Measurements from ENCODE around the gene TMEM120B.

- TF ChIP-seq, protein P1, sequence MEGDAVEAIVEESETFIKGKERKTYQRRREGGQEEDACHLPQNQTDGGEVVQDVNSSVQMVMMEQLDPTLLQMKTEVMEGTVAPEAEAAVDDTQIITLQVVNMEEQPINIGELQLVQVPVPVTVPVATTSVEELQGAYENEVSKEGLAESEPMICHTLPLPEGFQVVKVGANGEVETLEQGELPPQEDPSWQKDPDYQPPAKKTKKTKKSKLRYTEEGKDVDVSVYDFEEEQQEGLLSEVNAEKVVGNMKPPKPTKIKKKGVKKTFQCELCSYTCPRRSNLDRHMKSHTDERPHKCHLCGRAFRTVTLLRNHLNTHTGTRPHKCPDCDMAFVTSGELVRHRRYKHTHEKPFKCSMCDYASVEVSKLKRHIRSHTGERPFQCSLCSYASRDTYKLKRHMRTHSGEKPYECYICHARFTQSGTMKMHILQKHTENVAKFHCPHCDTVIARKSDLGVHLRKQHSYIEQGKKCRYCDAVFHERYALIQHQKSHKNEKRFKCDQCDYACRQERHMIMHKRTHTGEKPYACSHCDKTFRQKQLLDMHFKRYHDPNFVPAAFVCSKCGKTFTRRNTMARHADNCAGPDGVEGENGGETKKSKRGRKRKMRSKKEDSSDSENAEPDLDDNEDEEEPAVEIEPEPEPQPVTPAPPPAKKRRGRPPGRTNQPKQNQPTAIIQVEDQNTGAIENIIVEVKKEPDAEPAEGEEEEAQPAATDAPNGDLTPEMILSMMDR (conservative IDR thresholded peaks at IDR 0.05; ENCODE audit: low read depth, low read length) = no peak
- no peak for TF ChIP-seq POLR2A (IDR thresholded peaks at IDR 0.05; ENCODE audit: low read depth, low read length)
- no peak for TF ChIP-seq MAFK (IDR thresholded peaks at IDR 0.05; ENCODE audit: low read depth, low read length)
- no peak for TF ChIP-seq CEBPB (IDR thresholded peaks at IDR 0.05; ENCODE audit: low read depth, low read length)
- TF ChIP-seq FOS (IDR thresholded peaks at IDR 0.05; ENCODE audit: low read depth, low read length) = no peak
- TF ChIP-seq RCOR1 (IDR thresholded peaks at IDR 0.05; ENCODE audit: insufficient replicate concordance, low read length) = no peak
- TF ChIP-seq MXI1 (IDR thresholded peaks at IDR 0.05; ENCODE audit: borderline replicate concordance, low read depth, low read length) = no peak
- TF ChIP-seq ELK1 (IDR thresholded peaks at IDR 0.05; ENCODE audit: borderline replicate concordance, low read depth, low read length) = no peak
- TF ChIP-seq, protein P2, sequence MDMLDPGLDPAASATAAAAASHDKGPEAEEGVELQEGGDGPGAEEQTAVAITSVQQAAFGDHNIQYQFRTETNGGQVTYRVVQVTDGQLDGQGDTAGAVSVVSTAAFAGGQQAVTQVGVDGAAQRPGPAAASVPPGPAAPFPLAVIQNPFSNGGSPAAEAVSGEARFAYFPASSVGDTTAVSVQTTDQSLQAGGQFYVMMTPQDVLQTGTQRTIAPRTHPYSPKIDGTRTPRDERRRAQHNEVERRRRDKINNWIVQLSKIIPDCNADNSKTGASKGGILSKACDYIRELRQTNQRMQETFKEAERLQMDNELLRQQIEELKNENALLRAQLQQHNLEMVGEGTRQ (IDR thresholded peaks at IDR 0.05; ENCODE audit: low read depth, low read length) = no peak
Observed at GRCh38 chr12:121711361-121712189, 977 bp upstream of the TMEM120B start.

Data from IMR-90 (cell line).